ENCODE results near the gene IMMP2L.

The IMMP2L gene

DNA sequence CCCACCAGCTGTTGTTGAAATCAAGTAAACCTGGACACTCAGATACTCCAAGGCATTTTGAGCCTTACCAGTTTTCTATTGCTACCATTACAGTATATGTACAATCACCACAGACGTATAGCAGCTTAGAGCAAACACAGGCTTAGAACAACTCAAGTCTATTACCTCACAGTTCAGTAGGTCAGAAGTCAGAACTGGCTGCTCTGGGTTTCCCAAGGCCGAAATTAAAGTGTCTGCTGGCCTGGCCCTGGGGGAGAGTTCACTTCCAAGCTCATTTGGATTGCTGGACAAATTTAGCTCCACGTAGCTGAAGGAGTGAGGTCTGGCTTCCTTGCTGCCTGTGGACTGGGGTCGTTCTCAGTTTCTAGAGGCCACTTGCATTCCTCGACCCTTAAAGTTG lies 731.5 kb downstream of the IMMP2L start:
- DNase-seq, result no peak

DNA sequence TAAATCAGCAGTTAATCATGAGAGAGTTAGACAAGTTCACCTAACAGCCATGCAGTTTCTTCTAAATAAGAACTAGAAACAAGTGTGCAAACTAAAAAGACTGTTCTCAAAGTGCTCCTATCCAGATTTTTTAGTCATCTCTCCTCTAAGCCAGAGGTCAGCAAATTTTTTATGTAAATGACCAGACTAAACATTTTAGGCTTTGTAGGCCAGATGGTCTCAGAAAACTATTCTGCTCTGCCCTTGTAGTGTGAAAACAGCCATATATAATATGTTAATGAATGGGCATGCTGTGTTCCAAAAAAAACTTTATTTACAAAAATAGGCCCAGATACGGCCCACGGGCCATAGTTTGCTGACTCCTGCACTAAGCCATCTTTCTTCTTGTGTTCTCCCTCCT lies 734.4 kb downstream of the IMMP2L start:
- no peak for DNase-seq

DNA sequence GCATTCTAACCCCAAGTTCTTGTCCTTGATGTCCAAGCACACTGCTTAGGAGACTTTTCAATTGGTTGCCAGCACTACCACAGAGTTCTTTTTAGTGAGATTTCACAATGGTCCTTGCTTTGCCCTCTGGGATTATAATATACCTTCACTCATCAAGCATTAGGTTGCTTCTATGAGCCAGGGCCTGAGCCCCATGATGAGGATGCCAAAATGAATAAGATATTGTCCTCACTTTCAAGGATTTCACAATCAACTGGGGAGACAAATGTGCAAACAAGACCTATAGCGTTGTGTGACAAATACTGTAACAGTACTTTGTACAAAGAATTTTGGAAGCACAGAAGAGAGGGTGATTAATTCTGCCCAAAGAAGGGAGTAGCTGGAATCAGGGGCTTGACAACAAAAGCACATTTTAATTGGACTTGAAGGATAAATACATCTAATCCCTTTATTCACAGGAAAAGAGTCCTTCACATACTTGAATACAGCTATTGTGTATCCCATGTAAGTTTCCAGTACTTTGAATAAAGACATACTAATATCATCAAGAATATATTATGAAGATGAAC lies 734.9 kb downstream of the IMMP2L start:
- no peak for DNase-seq

DNA sequence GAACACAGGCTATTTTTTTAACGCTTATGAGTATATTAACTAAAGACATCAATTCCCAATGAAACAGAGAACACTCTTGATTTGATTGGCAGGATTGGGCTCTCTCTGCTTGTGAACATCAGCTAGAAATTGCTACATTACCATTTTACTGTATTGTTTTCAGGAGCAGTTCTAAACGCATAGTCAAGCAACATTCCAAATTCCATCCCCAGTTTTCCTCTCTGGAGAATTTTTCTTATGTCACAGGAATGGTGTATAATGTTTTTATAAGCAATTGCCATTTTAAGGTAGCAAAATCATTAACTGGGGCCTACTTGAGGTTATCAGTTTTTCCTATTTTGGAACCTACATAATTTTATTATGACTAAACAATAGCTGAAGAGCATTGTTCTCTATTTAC lies 748.3 kb downstream of the IMMP2L start:
- no peak for DNase-seq

DNA sequence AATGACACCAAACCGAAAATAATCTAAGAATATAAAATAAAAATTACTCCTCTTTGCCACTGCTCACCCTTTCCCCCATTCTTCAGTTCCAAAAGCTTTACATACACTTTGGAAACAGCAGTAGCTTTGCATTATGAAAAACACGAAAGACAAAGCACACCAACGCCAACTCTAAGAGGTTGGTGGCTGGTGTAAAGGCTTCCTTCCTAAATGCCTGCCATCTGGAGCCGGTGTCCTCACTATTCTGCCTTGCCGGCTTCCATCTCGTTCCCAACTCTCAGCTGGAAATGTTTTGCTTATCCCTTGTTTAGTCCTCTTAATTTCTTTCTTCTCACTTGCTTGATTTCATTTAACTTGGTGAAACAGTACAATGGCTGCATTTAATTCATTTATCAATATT lies 752.5 kb downstream of the IMMP2L start:
- DNase-seq, result no peak

DNA sequence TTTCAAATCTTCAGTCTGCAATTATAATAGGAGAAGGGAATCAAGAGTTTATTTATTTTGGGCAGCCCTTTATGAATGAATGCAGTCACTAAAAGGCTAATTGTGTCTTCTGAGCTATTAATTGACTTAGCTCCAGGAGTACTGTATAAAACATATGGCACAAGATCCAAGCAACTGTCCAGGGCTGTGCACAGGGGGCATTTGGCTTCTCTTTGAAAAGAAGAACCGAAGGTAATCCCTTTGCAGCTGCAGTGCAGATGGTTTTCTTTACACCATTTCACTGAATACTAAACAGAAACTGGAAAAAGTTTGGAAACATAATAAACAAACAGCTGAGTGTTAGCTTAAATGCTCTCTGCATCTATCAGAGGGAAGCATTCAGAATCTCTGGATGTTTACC lies 753.9 kb downstream of the IMMP2L start:
- no peak for DNase-seq

DNA sequence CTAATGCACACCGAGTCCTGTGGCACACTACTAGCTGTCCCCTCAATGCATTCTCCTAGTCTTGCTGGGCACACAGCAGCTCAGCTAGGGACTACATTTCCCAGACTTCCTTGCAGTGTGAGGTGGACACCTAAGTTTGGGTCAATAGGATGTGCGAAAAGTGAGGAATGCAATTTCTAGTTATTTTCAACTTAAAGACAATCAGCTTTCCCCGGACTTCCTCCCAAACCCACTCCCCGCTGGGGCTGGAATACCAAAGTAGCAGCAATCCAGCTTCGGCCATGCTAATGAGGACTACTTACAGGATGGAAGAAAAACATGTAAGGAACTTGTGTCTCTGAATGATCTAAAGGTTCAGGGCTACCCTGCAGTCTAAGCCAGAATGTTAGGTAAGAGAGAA lies 757.8 kb downstream of the IMMP2L start:
- no peak for DNase-seq

DNA sequence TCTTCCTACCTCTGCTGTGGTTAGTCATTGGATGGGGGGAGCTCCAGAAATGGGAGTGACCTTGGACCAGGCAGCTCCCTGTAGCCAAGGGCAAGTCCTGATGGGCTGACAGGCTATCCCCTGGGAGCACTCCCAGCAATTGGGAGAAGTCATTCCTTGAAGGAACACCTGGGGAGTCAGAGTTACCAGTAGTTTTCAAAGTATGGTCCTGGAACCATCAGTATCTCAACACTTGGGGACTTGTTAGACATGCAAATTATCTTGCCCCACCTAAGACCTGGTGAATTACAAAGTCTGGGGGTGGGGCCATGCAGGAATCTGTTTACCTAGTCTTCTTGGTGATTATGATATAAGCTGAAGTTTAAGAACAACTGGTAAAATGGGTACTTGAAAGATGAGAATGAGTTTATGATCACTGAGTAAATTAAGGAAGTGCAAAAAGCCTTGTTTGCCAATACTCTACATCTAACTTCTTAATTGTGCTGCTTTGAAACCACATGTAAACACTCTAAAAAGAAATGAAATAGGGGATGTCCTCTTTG lies 758.6 kb downstream of the IMMP2L start:
- no peak for DNase-seq

DNA sequence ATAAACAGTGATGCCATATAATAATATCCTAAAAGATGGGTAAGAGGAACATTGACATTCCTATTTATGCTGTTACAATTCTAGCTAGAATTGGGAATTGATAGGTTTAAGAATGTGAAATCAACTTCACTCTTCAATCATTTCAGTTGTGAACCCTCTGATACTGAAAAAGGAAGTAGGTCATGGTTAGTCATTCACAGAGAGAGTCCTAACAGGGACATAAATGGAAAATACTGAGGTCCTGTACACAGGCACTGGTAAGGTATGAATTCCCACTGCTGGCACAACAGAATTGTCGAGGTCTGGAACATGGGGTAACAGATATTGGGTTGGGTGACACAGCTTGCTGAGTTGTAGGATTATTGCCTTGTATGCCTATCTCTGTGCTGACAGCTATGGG lies 760.8 kb downstream of the IMMP2L start:
- DNase-seq, result no peak

DNA sequence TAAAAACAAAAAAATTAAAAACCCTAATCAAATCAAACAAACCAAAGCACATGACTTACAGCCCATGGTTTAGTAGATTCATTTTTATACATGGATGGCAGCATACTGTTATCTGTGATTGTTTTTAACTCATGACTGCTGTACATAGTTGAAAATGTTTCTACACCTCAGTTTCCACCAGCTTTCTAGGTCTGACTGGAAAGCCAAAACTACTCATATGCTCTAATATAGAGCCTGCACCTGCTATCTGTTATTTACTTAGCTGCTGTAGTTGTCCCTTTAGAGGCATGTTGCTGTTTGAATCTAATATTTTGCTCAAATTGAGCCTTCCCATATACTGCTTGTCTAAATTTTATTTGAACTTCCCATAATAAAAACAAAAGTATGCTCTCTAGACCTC lies 761.3 kb downstream of the IMMP2L start:
- no peak for DNase-seq

DNA sequence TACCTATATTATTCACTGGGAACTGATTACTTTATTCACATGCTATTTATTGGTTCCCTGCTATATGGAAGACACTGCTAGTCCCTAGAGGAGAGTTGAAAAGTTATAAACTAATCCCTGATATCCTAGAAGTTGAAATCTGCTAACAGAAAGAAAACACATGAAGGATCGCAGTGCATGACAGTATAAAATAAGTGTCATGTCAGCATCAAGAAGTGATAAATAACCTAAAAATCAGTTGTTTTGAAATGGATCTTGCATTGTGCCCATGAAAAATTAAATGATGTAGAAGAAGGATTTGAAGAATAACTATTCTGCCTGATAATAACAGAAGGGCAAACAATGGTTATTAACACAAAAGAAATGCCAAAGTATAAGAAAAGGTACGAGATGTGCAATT lies 764.6 kb downstream of the IMMP2L start:
- DNase-seq, result no peak

DNA sequence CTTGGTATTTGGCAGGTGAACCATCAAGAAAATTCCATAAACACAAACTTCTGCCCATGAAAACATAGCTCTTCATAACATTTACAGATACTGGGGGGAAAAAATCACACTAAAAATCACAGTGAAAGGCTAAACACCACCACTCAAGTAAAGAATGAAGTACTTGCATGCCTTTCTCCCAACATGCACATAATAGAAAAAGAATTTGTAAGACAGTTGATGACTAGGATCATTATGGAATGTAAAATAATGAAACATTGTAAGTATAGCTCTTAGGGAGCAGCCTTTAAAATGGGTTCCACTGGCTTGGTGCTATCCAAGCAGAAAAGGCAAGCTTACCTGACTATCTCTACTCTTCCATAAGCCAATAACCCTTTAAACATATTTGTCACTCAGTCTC lies 771.3 kb downstream of the IMMP2L start:
- DNase-seq, result no peak

DNA sequence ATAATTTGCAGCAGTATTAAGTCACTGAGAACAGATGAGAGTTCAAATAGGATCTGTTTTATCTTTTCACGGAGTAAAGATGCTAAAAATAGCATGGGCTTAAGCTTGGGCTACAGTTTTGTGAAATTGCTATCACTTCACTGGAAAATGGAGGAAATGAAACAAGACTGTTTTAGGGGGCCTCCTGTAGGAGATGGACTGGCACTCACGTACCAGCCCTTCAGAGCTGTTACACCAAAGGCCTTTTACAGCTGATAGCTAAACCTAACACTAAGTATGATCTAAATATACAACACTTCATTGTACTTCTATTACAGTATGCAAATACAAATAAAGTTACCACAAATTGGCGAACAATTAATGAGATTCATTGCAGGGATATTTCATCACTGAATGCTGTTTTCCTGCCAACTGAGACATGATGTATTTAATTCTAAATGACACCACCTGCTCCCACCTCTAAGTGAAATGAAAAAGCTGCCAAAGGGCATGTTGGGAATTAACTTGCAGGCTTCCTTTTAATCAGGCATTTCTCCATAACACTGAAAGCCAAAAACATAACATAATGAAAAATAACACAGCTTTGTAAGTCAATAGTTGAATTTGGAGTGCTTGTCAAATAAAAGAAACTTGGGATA lies 775.8 kb downstream of the IMMP2L start:
- no peak for DNase-seq

DNA sequence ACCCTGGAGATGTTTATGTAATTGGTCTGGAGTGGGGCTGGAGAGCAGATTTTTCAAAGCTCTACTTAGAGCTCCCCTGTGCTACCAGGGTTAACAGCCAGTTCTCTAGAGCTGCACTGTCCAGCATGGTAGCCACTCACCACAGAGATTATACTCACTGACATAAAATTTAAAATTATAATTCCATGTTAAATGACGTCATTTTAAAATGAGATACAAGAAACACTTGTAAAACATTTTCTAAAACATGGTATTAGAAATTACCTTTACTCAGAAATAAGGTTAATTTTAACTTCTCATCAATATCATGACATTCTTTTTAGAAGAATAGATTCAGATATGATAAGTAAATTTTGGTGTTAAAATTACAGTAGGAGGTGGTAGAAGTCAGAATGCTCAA lies 777.5 kb downstream of the IMMP2L start:
- DNase-seq, result no peak

DNA sequence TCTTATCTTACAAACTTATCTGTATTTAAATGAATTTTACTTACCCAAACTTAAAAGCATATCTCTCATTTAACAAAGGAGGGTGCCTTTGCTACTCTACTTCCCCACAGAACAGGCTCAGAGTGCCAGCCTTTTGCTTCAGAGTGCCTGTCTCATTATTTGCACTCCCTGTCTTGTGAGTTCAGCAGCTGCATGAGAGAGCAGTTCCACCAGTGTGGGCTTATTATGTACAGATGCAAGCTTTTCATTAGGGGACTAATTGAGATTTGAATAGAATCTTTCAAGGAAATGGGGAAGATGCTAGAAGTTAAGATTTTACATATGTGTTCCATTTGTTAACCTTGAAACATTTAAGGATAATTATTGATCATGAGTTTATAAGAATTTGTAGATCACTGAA lies 781.6 kb downstream of the IMMP2L start:
- no peak for DNase-seq

DNA sequence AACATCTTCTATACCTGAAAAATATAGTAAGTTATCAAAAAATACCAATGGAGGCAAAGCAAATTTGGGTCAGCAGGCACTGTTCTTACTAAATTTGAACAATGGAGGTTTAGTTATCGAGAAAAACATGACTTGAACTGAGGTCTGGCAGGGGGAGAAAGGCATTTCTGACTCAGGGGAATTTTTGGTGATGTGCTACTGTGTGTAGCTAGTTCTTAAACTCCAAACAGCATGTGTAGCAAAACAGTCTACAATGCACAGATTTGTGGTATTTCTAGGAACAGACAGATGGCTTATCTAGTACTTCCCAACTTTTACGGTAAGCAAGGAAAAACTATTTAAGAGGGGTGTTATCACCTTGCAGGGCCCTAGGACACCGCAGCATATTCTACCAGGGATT lies 783.0 kb downstream of the IMMP2L start:
- DNase-seq, result no peak

DNA sequence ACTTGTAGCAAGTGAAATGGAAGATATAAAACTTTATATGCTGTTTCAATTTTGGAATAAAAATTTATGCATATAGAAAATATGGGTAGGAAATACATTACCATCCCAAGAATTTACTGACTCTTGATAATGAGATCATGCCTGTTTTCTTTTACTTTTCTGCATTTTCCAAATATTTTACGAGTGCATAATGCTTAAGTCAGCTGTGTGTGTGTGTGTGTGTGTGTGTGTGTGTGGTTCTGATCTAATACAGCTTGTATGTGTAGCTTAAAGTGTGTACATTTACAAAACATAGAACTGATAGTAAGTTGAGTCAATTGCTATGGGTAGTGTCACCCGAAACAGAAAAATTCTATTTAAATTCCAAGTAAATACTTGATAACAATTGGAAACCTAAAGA lies 787.2 kb downstream of the IMMP2L start:
- no peak for DNase-seq

DNA sequence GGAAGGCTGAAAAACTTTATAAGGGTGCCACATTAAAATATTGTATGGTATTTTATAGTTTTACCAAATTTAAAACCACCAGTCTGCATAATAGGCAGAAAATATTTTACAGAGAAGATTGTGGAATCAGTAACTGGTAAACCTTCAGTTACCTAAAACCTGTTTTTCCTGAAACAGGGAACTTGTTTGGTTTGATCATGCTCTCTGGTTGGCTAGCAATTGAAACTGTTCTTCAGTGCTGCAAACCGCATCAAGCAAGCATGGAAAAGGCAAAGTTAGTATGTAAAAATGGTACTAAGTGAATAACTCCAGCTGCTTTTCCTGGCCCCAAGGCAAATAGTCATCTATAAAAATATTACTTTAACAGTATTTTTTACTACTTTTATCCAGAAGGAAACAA lies 788.2 kb downstream of the IMMP2L start:
- DNase-seq, result no peak

DNA sequence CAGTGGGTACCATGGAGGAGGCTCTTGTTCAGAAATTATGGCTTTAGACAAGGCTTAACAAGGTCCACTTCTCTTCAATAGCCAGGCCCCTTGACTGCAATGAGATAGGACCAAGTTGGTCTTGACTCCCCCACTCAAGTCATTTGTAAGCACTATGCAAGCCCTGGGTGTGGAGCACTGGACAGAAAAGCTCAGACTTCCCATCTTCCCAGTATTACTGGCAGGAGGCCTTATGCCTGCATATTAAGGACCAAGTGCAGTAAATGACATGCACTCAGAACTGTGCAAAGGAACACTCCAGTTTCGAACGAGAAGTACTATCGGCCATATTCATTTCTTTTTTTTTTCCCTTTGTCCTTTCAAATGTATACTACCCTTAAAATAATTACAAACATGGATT lies 789.7 kb downstream of the IMMP2L start:
- DNase-seq, result no peak

DNA sequence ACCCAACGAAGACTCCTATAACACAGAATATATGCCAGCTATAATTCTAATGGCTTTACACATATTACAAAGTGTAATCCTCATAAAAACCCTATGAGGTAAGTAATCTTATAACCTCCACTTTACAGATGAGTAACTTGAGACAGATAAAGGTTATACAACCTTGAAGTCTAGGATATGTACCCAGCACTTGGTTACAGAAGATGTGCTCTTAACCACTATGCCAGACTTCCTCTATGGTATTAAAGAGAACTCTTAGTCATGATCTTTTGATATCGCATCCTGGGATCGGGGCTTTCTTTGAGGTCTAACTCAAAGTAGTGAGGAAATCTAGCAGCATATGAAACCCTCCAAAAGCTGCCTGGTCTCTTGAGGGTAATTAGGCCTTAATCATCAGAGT lies 790.6 kb downstream of the IMMP2L start:
- no peak for DNase-seq

DNA sequence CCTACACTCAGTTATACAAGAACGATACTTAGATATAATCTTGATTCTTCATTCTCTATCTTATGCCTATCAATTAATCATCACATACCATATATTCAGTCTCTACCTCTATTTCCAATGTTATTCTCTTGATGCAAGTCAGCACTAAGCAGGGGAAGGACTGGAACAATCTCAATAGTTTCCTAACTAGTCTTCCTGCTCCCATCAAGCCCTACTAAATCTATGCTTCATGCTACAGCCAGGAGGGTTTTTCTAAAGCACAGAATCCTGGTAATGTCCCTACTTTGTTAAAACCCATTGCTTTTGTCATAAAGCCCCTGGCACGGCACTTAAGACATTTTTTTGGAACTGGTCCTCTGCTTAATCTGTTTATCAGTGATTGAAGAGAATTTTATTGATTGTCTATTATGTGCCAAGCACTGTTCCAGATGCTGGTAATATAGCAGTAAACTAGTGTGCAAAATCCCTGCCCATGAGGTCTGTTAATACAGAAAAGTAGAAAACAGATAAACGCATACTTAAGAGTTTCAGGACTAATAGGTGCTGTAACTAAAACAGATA lies 794.7 kb downstream of the IMMP2L start:
- DNase-seq, result no peak

DNA sequence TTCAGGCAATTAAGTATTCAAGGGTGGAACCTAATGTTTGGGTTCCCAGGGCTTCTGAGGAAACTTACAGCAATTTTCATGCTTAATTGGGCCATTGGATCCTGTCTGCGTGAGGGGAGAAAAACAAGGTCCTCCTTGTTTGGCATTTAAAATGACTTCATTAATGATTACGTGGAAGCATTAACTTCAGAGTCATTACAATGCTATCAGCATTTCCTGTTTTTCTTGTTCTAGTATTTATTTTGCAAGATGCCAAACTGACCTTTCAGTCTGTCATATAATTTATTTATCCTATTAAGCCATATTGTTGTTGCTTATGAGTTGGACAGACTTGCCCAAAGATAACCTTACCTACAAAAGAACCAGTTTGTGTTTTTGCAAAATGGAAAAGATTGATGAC lies 795.4 kb downstream of the IMMP2L start:
- DNase-seq, result no peak

DNA sequence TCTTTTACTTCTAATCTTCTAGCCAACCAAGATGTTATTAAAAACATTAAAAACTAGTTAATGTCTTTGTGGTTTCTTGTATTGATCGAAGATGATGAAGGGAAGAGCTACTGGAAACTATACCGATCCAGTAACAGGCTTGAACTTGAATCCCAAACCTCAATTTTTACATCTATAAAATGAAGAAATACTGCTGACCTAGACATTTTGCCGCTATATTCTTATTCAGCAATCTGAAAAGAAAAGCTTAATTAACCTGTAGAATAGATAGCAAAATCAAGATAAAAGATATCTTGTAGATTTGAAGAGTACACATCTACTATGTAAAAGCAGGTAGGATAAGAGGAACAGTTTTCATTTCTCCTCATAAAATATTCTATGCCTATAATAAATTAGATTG lies 797.4 kb downstream of the IMMP2L start:
- no peak for DNase-seq

DNA sequence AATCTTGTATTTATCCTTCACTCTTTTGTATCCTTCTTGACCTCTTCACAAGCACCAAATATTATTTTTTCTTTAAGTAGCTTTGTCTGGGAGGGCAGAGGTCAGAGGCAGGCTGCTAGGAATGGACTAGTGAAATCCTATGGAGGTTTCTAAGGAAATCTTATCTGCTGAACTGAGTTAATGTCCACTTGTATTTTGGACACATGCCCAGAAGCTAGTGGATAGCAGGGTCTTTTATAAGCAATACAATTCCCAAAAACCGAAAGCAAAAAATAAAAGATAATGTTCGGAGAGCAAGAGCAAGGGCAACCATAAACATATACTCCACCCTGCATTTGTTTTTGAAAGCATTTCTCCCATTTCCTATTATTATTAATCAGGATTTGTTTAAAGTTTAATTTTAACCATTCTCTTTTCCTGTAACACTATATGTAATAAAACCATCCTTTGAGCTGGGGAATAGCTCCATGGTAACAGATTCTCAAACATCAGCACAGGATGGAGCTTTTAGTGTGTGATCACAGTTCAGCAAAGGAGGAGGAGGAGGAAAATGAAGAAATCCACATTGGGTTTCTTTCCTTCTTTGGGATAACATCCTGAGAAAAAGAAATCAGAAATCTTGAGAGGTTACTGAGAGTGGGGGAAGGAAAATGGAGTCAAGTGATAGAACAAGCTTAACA lies 799.6 kb downstream of the IMMP2L start:
- no peak for DNase-seq

Data from activated effector memory CD4-positive, alpha-beta T cell treated with Interleukin-2 at 50 U/mL for 16 hours (primary cell).